H1 (cell line): Measurements from ENCODE around the gene SLC9C2. TPM values are rescaled to one million over a fixed set of nuclear protein-coding genes. Genes with fewer than 3 reads are reported as not detected.

Source experiments
- polyA plus RNA-seq, 7 experiments: library from polyadenylated mRNA; depleted of rRNA in 3 of 7; stranded (reverse) in 5 of 7; unstranded in 2 of 7; fragments of >200 nt in 5 of 7; fragments of 200-250 nt in 2 of 7; gene quantifications; 1 replicate in 5 of 7; 2 replicates in 1 of 7; 4 replicates in 1 of 7; pipeline versions ENCODE4 v1.2.1 to v1.2.3, GENCODE V29; 2011 to 2013; ENCODE audit warnings: missing spikeins in 2 of 7, mixed read lengths in 2 of 7
- total RNA-seq: library from RNA; stranded (reverse); fragmentation: NEBNext Ultra II Directional; extraction: Animal tissue kit (Norgen Biotek cat#: 25700); gene quantifications from 2 replicates; pipeline ENCODE4 v1.2.1, GENCODE V29; 2021
- TF ChIP-seq, protein P1 (sequence below): IDR thresholded peaks from 2 replicates; pipeline ENCODE4 v1.6.1; 2012; ENCODE audit warnings: low read length, inconsistent platforms

Gene SLC9C2
- total and polyA plus RNA-seq, 2 of the 8 experiments (the other 6 are each of a cell fraction or from before 2014, with no cell fraction given), result not detected

DNA sequence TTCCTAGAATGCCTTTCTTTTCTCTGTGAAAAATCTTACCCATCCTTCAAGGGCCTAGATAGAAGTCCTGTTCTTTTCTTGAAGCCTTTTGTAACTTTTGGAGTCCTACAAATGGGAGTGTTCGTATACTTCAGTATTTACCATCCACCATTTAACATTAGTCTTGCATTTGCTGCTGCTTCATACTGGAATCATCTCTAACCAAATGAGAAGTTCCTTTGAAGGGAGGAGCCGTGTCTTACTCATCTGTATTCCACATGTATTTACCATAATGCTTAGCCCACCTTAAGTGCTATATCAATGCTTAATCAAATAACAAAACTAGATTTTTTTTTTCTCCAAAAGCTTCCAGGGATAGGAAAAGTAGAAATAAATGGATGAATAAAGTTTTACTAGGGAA lies 118.6 kb downstream of the SLC9C2 start (continued):
- TF ChIP-seq, protein P1, sequence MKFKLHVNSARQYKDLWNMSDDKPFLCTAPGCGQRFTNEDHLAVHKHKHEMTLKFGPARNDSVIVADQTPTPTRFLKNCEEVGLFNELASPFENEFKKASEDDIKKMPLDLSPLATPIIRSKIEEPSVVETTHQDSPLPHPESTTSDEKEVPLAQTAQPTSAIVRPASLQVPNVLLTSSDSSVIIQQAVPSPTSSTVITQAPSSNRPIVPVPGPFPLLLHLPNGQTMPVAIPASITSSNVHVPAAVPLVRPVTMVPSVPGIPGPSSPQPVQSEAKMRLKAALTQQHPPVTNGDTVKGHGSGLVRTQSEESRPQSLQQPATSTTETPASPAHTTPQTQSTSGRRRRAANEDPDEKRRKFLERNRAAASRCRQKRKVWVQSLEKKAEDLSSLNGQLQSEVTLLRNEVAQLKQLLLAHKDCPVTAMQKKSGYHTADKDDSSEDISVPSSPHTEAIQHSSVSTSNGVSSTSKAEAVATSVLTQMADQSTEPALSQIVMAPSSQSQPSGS, result no peak
